HG03039 (cell line): ENCODE results near the gene SPPL2A.

ENCODE experiments used
- ATAC-seq: cut with Tn5 transposase; IDR thresholded peaks from one replicate; pipeline ENCODE4 v1.9.1; 2021; ENCODE audit warnings: mild to moderate bottlenecking, moderate library complexity; ENCODE audit not compliant: unreplicated experiment

SPPL2A gene

DNA sequence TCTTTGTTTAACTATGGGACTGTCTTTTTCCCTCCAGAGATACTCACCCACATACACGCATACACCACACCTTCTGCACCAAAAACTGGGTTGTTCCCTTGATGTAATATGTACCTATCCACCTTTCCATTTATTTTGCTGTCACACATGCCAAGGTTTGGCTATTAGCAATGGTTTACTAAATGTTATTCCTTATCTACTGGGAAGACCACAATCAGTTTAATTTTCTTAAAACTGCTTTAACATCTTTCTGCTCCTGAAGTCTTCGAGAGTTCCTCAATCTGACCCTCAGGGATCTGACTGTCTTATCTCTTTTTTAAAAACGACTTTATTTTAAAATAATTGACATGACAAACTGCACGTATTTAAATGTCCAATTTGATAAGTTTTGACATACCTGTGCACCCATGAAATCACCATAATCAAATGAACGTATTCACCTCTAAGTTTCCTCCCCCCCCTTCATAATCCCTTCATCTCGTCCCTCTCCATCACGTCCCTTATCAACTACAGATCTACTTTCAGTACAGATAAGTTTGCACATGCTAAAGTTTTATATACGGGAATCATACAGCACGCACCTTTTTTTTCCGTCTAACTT lies 78.1 kb downstream of the SPPL2A start:
- ATAC-seq: no peak

DNA sequence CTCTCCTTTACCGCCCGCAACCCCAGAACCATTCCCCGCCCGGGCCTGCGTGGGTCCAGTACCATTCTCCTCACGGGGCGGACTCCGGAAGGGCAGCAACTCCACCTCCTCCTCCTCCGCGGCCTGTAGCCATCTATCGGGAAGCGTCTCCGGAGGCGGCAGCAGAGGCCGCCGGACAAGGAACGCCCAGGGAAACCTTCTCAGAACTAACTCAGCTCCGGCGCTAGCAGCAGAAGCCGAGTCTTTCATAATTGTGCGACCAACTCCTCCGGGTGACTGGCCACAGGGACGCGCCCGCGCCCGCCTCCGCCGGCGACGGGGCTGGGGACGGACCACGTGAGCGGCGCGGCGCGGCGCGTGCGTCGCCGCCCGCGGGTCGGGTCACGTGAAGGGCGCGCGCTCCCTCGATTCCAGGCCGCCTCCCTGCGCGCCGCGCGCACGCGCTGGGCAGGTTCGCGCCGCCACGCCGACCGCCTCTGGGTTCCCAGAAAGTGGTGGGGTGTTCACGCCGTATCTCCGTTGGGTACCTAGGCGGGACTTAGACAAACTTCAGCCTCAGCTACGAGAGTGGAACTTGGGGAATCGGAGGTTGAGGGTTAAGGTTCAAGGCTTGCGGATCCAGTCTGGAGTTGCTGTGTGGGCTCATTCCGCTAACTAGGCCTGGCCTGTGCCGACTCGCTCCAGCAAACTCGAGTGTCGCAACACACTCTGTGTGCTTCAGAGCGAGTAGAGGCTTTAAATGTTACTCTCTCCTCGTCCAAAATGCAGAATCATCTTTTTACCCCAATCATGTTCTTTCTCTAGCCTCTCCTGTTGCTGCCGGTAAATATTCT lies 78.8 kb downstream of the SPPL2A start, which contains the start of gene TRPM7:
TRPM7 (minus strand) TSS at position 329 of the 833 bp plus-strand sequence; CDS start at position 65, 264 bp downstream.
- peak; percentile 72 for ATAC-seq

DNA sequence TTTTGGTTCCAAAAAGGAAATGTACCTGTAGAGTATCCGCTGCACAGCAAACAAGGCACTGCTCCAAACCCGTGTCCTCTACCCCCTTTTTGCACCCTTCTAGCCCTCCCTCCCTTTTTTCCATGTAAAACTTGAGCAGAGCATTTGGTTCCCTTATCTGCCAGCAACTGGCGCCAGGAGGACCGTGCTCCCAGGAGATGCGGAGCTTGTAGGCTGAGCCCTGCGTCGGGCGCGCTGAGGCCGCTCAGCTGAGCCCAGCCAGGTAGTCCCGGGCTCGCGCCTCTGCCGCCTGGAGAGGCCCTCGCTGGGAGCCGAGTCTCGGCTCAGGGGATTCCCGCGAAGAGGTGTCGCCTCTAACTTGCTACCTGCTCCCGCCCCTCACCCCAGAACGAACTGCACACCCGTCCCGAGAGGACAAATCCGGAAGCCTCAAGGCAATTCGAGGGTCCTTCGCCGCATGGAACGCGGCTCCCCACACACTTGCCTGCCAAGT lies 79.5 kb downstream of the SPPL2A start:
- ATAC-seq: peak; percentile 45

DNA sequence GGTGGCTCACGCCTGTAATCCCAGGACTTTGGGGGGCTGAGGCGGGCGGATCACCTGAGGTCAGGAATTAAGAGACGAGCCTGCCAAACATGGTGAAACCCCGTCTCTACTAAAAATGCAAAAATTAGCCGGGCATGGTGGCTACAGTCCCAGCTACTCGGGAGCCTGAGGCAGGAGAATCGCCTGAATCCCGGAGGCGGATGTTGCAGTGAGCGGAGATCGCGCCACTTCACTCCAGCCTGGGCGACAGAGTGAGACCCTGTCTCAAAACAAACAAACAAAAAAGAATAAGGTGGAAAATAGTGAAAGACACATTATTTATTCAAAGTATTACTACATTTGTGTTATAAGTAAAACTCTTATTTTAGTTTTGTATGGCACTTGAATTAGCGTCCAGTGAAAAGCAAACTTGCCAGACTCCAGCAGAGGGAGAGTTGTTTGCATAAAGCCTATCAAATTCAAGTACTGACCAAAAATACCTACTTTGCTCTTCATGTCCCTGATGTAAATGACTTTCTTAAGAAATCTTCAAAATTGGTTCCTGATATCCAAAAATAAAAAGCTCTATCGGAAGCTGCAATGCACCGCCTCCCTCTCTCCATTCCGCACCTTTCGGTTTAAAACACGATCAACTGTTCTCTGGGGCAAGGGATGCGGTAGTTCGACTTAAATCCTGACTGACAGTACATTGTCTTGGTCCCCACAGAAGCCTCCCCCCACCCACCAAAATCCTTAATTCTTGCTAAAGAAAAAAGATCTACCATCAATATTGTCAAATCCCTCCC lies 80.1 kb downstream of the SPPL2A start:
- no peak for ATAC-seq

DNA sequence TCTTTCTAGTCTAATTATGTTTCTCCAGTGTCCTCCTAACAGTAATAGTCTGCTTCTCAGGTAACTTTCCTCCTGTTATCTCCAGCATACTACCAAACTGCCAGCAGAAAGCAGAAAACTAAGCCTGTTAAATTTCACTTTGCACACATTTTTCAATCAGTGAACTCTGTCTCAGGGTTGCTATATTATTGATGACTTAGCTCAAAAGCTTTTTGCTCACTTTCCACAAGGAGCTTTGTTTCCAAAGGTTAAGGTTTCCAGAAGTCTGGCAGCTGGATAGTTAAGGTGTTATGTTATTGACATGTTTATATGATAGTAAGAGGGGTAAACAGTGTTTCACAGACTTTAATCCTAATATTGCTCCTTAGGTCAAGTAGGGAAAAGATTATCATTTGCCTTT lies 84.0 kb downstream of the SPPL2A start:
- ATAC-seq: no peak

DNA sequence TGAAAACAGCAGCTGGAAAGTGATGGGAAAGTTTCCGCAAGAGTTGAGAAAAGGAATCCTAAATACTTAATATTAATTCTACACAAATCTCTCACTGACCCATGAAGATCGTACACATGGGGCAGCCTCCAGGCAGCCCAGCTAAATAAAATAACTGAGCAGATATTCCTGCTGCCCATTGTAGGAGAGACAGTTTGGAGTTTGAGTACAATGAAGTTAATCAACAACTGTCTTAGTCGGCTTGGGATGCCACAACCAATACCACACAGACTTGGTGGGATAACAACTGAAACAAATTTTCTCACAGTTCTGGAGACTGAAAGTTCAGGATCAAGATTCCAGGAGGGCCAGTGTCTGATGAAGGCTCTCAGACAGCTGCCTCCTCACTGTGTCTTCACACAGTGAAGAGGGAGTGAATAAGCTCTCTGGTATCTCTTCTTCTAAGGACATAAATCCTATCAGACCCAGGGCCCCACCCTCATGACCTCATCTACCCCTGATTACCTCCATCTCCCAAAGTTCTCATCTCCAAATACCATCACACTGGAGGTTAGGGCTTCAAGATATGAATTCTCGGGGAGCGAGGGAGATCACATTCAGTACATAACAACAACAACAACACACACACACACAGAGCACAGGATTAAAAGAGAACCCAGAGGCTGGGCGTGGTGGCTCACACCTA lies 88.6 kb downstream of the SPPL2A start:
- no peak for ATAC-seq

DNA sequence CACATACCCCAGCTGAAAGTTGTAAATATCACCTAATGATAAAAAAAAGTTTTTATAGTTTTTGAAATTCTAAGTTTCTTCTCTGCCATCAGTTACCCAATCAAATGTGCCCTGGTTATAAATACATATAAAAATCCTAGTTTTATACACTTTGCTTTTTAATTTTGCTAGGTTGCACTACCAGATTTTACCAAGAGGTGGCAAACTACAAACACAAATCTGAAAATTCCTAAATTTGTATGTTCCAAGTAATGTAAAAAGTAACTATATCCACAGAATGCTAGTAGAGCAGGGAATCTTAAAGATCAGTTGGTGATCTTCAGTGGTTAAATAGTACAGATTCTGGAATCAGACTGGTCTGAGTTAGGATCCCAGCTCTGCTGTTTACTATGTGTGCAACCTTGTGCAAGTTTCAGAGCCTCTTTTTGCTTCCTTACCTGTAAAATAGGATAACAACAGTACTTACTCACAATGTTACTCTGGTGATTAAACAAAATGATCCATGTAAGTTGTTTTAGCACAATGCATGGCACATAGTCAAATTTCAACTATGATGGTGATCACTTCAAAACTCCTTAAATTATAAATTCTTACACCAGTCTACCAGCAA lies 89.9 kb downstream of the SPPL2A start:
- no peak for ATAC-seq

DNA sequence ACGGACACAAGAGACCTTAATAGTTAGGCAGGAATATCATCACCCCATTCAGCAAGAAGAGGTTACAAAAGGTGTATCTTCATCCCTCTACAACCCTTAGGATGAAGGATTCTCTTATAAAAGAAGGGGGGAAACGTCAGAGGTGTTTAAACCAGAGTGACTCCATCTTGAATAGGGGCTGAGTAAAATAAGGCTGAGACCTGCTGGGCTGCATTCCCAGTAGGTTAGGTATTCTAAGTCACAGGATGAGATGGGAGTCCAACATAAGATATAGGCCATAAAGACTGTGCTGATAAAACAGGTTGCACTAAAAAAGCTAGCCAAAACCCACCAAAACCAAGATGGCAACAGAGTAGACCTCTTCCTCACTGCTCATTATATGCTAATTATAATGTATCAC lies 95.4 kb downstream of the SPPL2A start:
- no peak for ATAC-seq

DNA sequence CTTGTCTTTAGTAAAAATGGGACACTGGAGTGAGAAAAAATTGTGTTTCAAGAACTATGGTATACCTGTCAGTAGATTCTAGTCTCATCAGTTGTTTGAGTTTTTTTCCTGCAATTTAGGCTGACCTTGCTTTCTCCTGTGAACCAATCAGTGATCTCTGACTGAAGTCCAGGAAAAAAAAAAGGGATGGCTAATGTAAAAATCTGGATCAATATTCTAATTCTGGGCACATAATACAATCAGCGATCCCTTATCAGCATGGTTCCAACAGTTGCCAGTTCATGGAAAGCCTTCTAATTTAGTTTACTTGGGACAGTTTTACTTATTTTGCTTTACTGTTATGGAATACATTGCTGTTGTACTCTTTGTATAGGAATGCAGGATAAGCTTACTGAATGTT lies 95.9 kb downstream of the SPPL2A start:
- no peak for ATAC-seq

DNA sequence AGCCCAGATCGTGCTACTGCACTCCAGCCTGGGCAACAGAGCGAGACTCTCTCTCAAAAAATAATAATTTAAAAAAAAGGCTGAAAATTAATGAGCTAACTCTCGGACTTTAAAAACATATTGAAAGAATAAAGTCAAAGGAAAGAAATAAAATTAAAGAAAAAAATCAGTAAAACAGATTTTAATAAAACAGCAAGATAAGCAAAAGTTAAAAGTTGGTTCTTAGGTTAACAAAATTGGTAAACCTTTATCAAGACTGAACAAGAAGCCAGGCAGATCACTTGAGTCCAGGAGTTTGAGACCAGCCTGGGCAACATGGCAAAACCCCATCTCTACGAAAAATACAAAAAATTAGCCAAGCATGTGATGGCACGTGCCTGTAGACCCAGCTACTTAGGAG lies 99.6 kb downstream of the SPPL2A start:
- no peak for ATAC-seq

DNA sequence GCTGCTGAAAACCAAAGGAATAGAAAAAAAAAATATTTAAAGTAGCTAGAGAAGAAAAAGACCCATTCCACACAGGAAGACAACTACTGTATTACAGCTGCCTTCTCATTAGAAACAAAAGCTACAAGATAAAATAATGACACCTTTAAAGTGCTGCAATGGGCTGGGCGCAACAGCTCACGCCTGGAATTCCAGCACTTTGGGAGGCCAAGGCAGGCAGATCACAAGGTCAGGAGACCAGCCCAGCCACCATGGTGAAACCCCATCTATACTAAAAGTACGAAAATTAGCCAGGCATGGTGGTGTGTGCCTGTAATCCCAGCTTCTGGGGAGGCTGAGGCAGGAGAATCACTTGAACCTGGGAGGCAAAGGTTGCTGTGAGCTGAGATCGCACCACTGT lies 110.0 kb downstream of the SPPL2A start:
- ATAC-seq: no peak

DNA sequence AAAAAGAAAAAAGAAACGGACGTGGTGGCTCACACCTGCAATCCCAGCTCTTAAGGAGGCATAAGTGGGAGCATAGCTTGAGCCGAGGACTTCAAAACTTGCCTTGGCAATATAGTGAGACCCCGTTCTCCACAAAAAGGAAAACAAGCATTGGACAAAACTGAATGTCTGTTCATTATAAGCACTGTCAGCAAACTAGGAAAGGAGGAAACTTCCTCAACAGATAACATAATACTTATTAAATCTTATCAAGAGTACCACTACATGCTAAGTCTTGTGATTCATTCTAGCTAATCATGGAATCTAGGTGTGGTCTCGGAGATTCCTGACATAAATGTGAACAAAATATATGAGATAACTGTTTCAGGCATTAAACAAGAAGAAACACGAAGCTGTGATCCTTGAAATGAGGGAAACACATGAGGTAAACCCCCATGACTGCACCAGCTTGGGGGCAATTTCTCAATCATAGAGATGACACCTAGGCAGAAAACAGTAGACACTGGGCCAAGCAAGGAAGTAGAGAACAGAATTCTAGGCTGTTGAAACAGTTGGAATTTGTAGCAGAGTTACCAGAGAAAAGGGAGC lies 112.3 kb downstream of the SPPL2A start:
- no peak for ATAC-seq

DNA sequence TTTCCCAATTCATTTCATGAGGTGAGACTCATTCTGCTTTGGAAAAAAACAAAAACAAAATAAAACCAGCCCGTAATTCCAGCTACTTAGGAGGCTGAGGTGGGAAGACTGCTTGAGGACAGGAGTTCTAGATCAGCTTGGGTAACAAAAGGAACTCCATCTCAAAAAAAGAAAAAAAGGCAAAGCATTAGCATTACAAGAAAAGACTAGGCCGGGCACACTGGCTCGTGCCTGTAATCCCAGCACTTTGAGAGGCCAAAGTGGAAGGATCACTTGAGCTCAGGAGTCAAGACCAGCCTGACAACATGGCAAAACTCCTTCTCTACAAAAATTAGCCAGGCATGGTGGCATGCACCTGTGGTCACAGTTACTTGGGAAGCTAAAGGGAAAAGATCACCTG lies 112.8 kb downstream of the SPPL2A start:
- ATAC-seq: no peak
